Frontal cortex (tissue), 4 donors: ENCODE data around the gene NAT16. TPM values are rescaled to one million over a fixed set of nuclear protein-coding genes. Genes with fewer than 3 reads are reported as not detected.

Experiments used
- DNase-seq, 2 donors: peaks; one replicate each; pipeline ENCODE4 v3.0.0; 2012; ENCODE audit warnings: low spot score in 2 of 2
- FAIRE-seq: peaks from 2 replicates; lab custom pipeline; 2012; peaks lifted over from hg19 to GRCh38; lab: Jason Lieb, UNC
- total RNA-seq: library from RNA; depleted of rRNA; stranded (reverse); fragments of >200 nt; gene quantifications from one replicate; pipeline ENCODE4 v1.2.3, GENCODE V29; 2014
- donor health status: control.
- donor health status: control.
- donor health status: control.

The NAT16 gene
- total RNA-seq, 1 donor from 2014 or later: 0.82 TPM

- FAIRE-seq: no peak
Measured at GRCh38 chr7:101162551-101163278, 17.4 kb downstream of the NAT16 start.

GRCh38 chr7:101161692-101162471, 18.2 kb downstream of the NAT16 start:
- DNase-seq: no peak
- no peak for FAIRE-seq

More at GRCh38 chr7:101162551-101163278, 17.4 kb downstream of the NAT16 start:
- DNase-seq: peak in 1 of 2 donors; percentile 42

- DNase-seq (no peak), FAIRE-seq (no peak)
Measured at GRCh38 chr7:101160910-101161309, 19.2 kb downstream of the NAT16 start.

GRCh38 chr7:101159696-101160674, 20.1 kb downstream of the NAT16 start:
- FAIRE-seq: no peak
- DNase-seq: peak in 1 of 2 donors; percentile 30

- DNase-seq: peak in 1 of 2 donors; percentile 17
- no peak for FAIRE-seq
Measured at GRCh38 chr7:101156866-101157589, 23.1 kb downstream of the NAT16 start.

GRCh38 chr7:101156277-101156676, 23.8 kb downstream of the NAT16 start:
- FAIRE-seq (no peak), DNase-seq (no peak)

GRCh38 chr7:101155303-101155702, 24.8 kb downstream of the NAT16 start:
- FAIRE-seq (no peak), DNase-seq (peak in 1 of 2 donors; percentile 25)

- FAIRE-seq (no peak), DNase-seq (peak in 1 of 2 donors; percentile 33)
Measured at GRCh38 chr7:101154693-101155102, 25.4 kb downstream of the NAT16 start.

- FAIRE-seq: no peak
Measured at GRCh38 chr7:101153969-101154692, 26.0 kb downstream of the NAT16 start, which contains the start of gene AP1S1. TSS of gene AP1S1 (plus strand) at chr7:101154476. CDS start at chr7:101154515, 39 bp downstream.

GRCh38 chr7:101151908-101152651, 28.0 kb downstream of the NAT16 start:
- FAIRE-seq (no peak), DNase-seq (no peak)

More at GRCh38 chr7:101153969-101154692, 26.0 kb downstream of the NAT16 start, which contains the start of gene AP1S1:
- DNase-seq: peak; percentile 98 to 99

- no peak for FAIRE-seq
Measured at GRCh38 chr7:101140746-101141382, 39.2 kb downstream of the NAT16 start.

GRCh38 chr7:101140339-101140699, 39.8 kb downstream of the NAT16 start:
- DNase-seq (no peak), FAIRE-seq (no peak)

More at GRCh38 chr7:101140746-101141382, 39.2 kb downstream of the NAT16 start:
- DNase-seq: no peak

GRCh38 chr7:101138213-101138870, 41.8 kb downstream of the NAT16 start:
- DNase-seq (no peak), FAIRE-seq (no peak)

GRCh38 chr7:101137651-101138212, 42.4 kb downstream of the NAT16 start:
- FAIRE-seq: no peak
- no peak for DNase-seq

- DNase-seq: no peak
Measured at GRCh38 chr7:101134399-101134980, 45.6 kb downstream of the NAT16 start.

More at GRCh38 chr7:101134399-101134980, 45.6 kb downstream of the NAT16 start:
- FAIRE-seq: no peak
